Right lobe of liver (tissue), 6 donors: ENCODE measurements around the gene RHEB. TPM values are rescaled to one million over a fixed set of nuclear protein-coding genes. Genes with fewer than 3 reads are reported as not detected.

ENCODE experiments used
- ATAC-seq, 4 donors: fragments of 200-7000 bp; cut with Tn5 transposase; one replicate each; pipeline ENCODE4 v1.9.1; 2020; ENCODE audit warnings: mild to moderate bottlenecking in 4 of 4, moderate library complexity in 4 of 4
- DNase-seq, 3 donors: peaks; one replicate each; pipeline ENCODE4 v3.0.0-alpha.2; 2020
- H3K27ac ChIP-seq, 3 donors: fragments of 200-600 bp; one replicate each; pipeline ENCODE4 v1.8.0; 2022
- H3K27me3 ChIP-seq, 2 donors: fragments of 200-600 bp; one replicate each; pipeline ENCODE4 v1.8.0; 2022
- H3K36me3 ChIP-seq, 4 donors: fragments of 200-600 bp; sonication (generic) in 1 of 4; one replicate each; pipeline versions ENCODE4 v1.5.1 to v1.8.0; 2017 to 2022; ENCODE audit warnings: control low read depth in 1 of 4
- H3K4me1 ChIP-seq, 4 donors: fragments of 200-600 bp; sonication (generic) in 1 of 4; one replicate each; pipeline versions ENCODE4 v1.5.1 to v1.8.0; 2017 to 2022; ENCODE audit warnings: control low read depth in 1 of 4
- H3K4me3 ChIP-seq, 3 donors: fragments of 200-600 bp; one replicate each; pipeline ENCODE4 v1.8.0; 2022
- H3K9me3 ChIP-seq, 4 donors: fragments of 200-600 bp; sonication (generic) in 1 of 4; one replicate each; pipeline versions ENCODE4 v1.5.1 to v1.8.0; 2017 to 2022; ENCODE audit warnings: control low read depth in 1 of 4
- CTCF ChIP-seq, 4 donors: fragments of 200-600 bp in 3 of 4; fragments of 450-650 bp in 1 of 4; IDR thresholded peaks; one replicate each; pipeline versions ENCODE4 v1.5.1 to v1.8.0; 2016 to 2022; ENCODE audit warnings: antibody characterized with exemption in 4 of 4, mild to moderate bottlenecking in 2 of 4
- POLR2A ChIP-seq: fragments of 450-650 bp; IDR thresholded peaks from one replicate; pipeline ENCODE4 v1.6.1; 2017; ENCODE audit warnings: antibody characterized with exemption, mild to moderate bottlenecking
- WGBS: methylation state at CpG from one replicate; pipeline ENCODE4 v1.1.6; 2018; ENCODE audit warnings: low coverage, low lambda C conversion rate; ENCODE audit not compliant: insufficient coverage; ENCODE audit errors: missing lambda C conversion rate; 5-methylcytosine and 5-hydroxymethylcytosine counted together
- intact Hi-C, 2 donors: fragments of 100-400 bp; cut with DNase I; formaldehyde crosslinking; loops; one replicate each; pipeline versions ENCODE4 v1.11.2 to v1.14.1; 2022
- total RNA-seq, 6 experiments: library from RNA; depleted of rRNA in 2 of 6; stranded (reverse); fragments of >200 nt in 2 of 6; fragmentation: NEBNext Ultra II Directional in 3 of 6; extraction: Animal tissue kit (Norgen Biotek cat#: 25700) in 3 of 6; gene quantifications; one replicate each; pipeline versions ENCODE4 v1.1.0 to v1.2.4, GENCODE V29; 2016 to 2023
- donor health status: DM: no; HTN: yes; CAD: no.
- donor health status: DM: no; HTN: no; CAD: no.
- donor health status: DM: no; HTN: no; CAD: no.
- donor health status: DM: no; HTN: yes; CAD: no.
- donor health status: DM: no; HTN: yes; CAD: no.

Gene RHEB
- total RNA-seq, 6 experiments from 2014 or later: 33.4 to 55.3 (median 49.7) TPM

DNA sequence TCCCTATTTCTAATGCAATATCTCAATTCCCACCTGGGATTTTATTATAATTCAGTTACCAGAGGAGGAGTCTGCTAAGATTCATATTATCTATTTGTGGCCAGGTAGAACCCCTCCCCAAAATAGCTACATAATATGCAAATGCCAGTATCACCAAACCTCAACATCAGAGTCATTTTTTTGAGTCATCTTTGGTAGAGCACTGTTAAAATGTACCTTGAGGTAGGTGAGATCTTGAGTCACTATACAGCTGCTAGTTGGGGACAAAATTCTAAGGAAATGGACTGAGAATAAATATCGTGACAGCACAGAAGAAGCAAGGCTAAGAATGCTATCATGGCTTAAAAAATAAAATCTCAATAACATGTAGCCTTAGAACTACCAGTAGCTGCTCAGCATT is 75.1 kb downstream of the RHEB start:
- Histone ChIP-seq H3K4me1 (peaks cover 0 to 1% (median 0%) of the 10 kb centered on the region in 4 donors), H3K36me3 (no peaks in the 10 kb centered on the region), H3K27me3 (no peaks in the 10 kb centered on the region), H3K27ac (no peak overlapping the region), H3K9me3 (no peaks in the 10 kb centered on the region), H3K4me3 (no peak overlapping the region)
- WGBS: 80% methylated on average over 1 of the region's 1 CpG
- intact Hi-C loops: loop anchor here in 1 of 2 donors (5.0 kb wide), 1 partner anchor 72 kb away; no protein-coding TSS in a partner anchor
- DNase-seq (no peak), ATAC-seq (no peak)
- TF ChIP-seq POLR2A (no peak), CTCF (IDR thresholded peaks at IDR 0.05) (no peak)

DNA sequence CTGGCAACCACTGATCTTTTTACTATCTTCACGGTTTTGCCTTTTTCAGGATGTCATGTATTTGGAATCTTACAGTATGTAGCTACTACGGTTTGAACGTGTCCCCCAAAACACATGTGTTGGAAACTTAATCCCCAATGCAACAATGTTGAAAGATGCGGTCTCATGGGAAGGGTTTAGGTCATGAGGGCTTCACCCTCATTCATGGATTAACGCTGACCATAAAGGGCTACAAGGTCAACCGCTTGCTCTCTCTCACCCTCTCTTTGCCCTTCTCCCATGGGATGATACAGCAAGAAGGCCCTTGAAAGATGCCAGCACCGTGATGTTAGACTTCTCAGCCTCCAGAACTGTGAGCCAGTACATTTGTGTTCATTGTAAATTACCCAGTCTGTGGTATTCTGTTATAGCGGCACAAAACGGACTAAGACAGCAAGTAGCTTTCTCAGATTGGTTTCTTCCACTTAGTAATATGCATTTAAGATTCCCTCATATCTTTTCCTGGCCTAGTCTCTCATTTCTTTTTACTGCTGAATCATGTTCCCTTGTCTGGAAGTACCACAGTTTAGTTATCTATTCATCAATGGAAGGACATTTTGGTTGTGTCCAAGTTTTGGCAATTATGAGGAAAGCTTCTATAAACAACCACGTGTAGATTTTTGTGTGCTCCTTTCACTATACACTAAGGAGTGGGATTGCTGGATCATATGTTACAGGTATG is 76.8 kb downstream of the RHEB start:
- Histone ChIP-seq H3K4me1 (peaks cover 0 to 4% (median 0%) of the 10 kb centered on the region in 4 donors), H3K27ac (no peak overlapping the region), H3K36me3 (no peaks in the 10 kb centered on the region), H3K4me3 (no peak overlapping the region), H3K9me3 (no peaks in the 10 kb centered on the region), H3K27me3 (no peaks in the 10 kb centered on the region)
- ATAC-seq: no peak
- WGBS: 88% methylated on average over 10 of the region's 10 CpGs
- TF ChIP-seq CTCF (IDR thresholded peaks at IDR 0.05): no peak
- no peak for TF ChIP-seq POLR2A
- intact Hi-C loops: no loop called here
- DNase-seq: no peak

GRCh38 chr7:151440799-151441445 is 78.8 kb downstream of the RHEB start:
- no peak for DNase-seq
- intact Hi-C loops: no loop called here

More at GRCh38 chr7:151440799-151441445, 78.8 kb downstream of the RHEB start:
- Histone ChIP-seq H3K27me3 (no peaks in the 10 kb centered on the region), H3K4me1 (peaks cover 0 to 4% (median 0%) of the 10 kb centered on the region in 4 donors), H3K36me3 (no peaks in the 10 kb centered on the region), H3K9me3 (no peaks in the 10 kb centered on the region), H3K4me3 (no peak overlapping the region), H3K27ac (no peak overlapping the region)
- no peak for ATAC-seq
- 52% methylated on average over 9 of the region's 10 CpGs for WGBS
- TF ChIP-seq CTCF (IDR thresholded peaks at IDR 0.05) (no peak), POLR2A (no peak)
